Measurements from ENCODE around the gene FRMD1.

Gene FRMD1

GRCh38 chr6:168075216-168075615, 3.8 kb downstream of the FRMD1 start:
- DNase-seq = no peak

GRCh38 chr6:168073937-168074730, 4.9 kb downstream of the FRMD1 start:
- DNase-seq = no peak

GRCh38 chr6:168072730-168073129, 6.3 kb downstream of the FRMD1 start:
- DNase-seq = no peak

- no peak for DNase-seq
Observed at GRCh38 chr6:168072261-168072660, 6.8 kb downstream of the FRMD1 start.

GRCh38 chr6:168071620-168072019, 7.4 kb downstream of the FRMD1 start:
- DNase-seq = no peak

GRCh38 chr6:168070804-168071203, 8.2 kb downstream of the FRMD1 start:
- no peak for DNase-seq

- no peak for DNase-seq
Observed at GRCh38 chr6:168067081-168067759, 11.8 kb downstream of the FRMD1 start.

- no peak for DNase-seq
Observed at GRCh38 chr6:168064226-168064807, 14.7 kb downstream of the FRMD1 start.

- no peak for DNase-seq
Observed at GRCh38 chr6:168063431-168063830, 15.6 kb downstream of the FRMD1 start.

- DNase-seq = no peak
Observed at GRCh38 chr6:168062346-168063289, 16.4 kb downstream of the FRMD1 start.

- no peak for DNase-seq
Observed at GRCh38 chr6:168061269-168062210, 17.5 kb downstream of the FRMD1 start.

GRCh38 chr6:168060521-168060931, 18.5 kb downstream of the FRMD1 start:
- no peak for DNase-seq

GRCh38 chr6:168058691-168059551, 20.1 kb downstream of the FRMD1 start:
- DNase-seq = no peak

- DNase-seq = no peak
Observed at GRCh38 chr6:168057836-168058235, 21.2 kb downstream of the FRMD1 start.

GRCh38 chr6:168056892-168057527, 22.0 kb downstream of the FRMD1 start:
- no peak for DNase-seq

- no peak for DNase-seq
Observed at GRCh38 chr6:168055696-168056489, 23.1 kb downstream of the FRMD1 start.

- DNase-seq = no peak
Observed at GRCh38 chr6:168054765-168055560, 24.0 kb downstream of the FRMD1 start.

- DNase-seq = no peak
Observed at GRCh38 chr6:168053957-168054471, 25.0 kb downstream of the FRMD1 start.

Measured in activated naive CD4-positive, alpha-beta T cell (primary cell).